ENCODE results near the gene TMEM59.
A peak's percentile ranks its signal among the peaks of the same experiment; 100 is the strongest.
"Not testable (repeated sequence)": the region's sequence is repeated elsewhere in the genome, so short reads cannot be mapped to it uniquely, and the experiment has no call there.

Gene TMEM59, protein sequence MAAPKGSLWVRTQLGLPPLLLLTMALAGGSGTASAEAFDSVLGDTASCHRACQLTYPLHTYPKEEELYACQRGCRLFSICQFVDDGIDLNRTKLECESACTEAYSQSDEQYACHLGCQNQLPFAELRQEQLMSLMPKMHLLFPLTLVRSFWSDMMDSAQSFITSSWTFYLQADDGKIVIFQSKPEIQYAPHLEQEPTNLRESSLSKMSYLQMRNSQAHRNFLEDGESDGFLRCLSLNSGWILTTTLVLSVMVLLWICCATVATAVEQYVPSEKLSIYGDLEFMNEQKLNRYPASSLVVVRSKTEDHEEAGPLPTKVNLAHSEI

GRCh38 chr1:54052934-54053744 lies at the start of gene TMEM59, which contains the start of gene TCEANC2:
Gene TMEM59 (minus strand): TSS chr1:54053204. CDS start chr1:54053188, 16 bp downstream.
Gene TCEANC2 (plus strand): TSS chr1:54053608. CDS start chr1:54054423, 815 bp downstream.
- peak; percentile 95 to 99 for DNase-seq

GRCh38 chr1:54100500-54100899 lies 47.5 kb upstream of the TMEM59 start:
- no peak for DNase-seq

GRCh38 chr1:54099061-54099610 lies 46.1 kb upstream of the TMEM59 start:
- DNase-seq: peak in 1 of 2 donors; percentile 19

GRCh38 chr1:54096877-54097240 lies 43.9 kb upstream of the TMEM59 start:
- no peak for DNase-seq

DNA sequence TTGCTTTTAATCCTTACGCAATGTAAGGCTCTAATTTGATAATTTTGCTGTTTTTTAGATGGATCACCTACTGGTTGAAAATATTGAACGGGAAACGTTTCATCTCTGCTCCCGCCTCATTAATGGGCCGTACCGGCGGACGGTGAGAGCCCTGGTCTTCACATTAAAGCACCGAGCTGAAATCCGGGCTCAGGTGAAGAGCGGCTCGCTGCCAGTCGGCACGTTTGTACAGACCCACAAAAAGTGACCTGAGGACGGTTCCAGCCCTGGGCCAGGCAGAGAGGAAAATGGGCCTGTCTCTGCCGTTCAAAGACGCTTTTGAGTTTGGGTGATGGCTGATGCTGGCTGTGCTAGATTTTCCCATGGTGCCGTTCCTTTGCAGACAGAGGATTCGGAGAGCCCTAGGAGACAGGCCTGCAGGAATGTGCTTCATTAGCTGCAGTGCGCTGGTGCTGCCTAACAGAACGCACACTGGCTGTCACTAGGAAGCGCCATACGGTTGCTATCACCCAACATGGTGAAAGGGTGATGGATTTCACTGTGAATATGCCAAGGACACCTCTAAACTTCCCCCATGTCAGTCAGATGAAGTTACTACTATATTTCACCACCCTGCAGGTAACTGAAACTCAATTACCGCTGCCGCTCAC lies 43.3 kb upstream of the TMEM59 start:
- DNase-seq: no peak

DNA sequence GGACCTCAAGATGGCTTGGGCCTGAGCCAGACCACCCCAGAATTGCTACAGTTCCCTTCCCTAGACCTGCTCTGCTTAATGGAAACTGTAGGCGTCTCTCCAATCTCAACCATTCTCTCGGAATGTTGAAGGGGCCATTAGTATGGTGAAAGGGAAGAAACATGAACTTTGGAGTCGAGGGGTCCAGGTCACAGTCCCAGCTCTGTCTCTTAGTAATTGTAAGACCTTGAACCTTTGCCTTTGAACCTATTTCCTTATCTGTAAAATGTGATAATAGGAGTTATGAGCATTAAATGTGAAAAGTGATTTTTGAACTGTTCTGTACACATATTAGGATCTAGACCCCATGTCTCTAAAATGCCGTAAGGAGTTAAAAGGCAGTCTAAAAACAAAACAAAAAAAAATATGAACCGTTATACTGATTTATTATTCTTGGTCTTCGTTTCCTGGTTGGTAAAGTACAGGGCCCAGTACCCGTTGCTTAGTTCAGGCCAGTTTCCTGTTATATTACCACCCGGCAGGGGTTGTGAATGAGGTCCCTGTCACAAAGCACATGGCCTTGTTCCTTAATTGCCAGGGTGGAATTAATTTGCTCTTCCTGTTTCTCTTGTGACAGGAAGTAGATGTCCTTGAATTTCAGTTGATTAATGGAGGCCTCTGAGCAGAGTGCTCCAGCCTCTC lies 42.7 kb upstream of the TMEM59 start:
- no peak for DNase-seq

- not testable (repeated sequence) for DNase-seq
These were observed 41.7 kb upstream of the TMEM59 start for GRCh38 chr1:54094730-54095105.

- no peak for DNase-seq
These were observed 41.2 kb upstream of the TMEM59 start for GRCh38 chr1:54094001-54094729.

DNA sequence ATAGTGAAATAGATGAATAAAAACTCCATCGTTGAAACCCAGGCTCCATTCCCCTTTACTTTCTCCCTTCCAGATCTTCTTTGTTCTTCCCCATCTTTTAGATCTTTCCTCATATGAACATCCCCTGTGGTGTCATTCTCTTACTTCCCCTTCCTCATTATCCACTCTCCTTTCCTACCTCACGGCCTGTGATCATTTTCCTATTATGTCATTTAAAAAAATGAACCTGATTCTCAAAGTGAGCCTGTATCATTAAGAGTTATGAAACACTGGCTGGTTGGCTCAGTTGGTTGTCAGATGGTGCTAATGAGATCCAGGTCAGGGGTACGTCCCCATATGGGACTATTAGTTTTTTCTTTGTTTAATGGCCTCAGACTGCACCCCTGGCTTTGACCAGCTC lies 38.7 kb upstream of the TMEM59 start:
- DNase-seq: no peak

GRCh38 chr1:54088385-54088784 lies 35.4 kb upstream of the TMEM59 start:
- DNase-seq: no peak

DNA sequence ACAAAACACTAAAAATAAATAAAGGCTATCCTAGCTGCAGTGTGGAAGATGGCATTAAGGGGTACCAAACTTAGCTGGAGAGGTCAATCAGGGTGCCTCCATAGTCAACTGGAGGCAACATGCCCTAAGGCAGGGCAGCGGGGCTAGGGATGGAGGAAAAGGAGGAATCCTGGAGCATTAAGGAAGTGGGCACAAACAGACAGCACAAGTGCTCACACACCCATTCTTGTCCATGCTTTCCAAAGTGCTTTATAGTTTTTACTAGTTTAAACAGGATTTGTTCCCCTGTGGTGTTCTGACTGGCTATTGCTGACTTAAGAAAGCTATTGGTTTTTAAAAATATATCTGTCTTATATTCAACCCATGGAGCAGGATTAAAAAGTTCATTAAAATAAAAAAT lies 33.8 kb upstream of the TMEM59 start:
- no peak for DNase-seq

- DNase-seq: no peak
These were observed 31.8 kb upstream of the TMEM59 start for GRCh38 chr1:54084794-54085193.

DNA sequence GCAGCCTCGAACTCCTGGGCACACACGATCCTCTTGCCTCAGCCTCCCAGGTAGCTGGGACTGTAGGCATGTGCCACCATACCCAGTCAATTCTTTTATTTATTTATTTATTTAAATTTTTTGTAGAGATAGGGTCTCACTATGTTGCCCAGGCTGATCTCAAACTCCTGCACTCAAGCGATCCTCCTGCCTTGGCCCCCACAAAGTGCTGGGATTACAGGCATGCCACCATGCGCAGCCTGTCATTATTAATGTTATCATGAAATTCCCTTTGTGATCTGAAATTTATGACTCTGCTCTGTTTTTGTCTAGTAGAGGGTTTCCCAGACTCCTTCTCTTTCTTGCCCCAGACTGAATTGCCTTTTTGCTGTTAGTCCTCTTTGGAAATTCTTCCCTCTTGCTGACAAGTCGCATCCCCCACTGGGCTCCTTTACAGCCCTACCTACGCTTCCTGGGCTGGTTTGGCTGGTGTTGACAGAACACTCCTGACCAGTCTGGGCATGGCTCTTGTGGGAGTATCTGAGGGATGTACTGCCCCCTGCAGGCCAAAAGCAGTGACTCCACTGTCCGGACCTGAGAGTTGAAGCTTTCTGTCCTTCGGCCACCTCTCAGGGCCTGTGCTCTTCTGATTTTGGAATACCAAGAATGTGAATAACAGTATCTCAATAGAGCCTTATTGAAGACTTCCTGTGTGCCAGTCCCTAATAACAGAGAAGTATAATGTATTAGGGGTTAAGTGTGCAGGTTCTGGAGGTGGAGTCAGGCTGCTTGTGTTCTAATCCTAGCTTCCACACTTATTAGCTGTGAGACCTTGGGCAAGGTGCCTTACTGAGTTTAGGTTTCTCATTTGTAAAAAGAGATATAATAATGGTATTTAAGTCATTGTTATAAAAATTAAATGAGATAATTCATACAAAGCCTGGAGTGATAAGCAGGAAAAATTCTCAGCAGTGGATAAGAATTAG lies 28.6 kb upstream of the TMEM59 start:
- peak in 1 of 2 donors; percentile 11 for DNase-seq

- DNase-seq: no peak
These were observed 27.6 kb upstream of the TMEM59 start for GRCh38 chr1:54080598-54081049.

DNA sequence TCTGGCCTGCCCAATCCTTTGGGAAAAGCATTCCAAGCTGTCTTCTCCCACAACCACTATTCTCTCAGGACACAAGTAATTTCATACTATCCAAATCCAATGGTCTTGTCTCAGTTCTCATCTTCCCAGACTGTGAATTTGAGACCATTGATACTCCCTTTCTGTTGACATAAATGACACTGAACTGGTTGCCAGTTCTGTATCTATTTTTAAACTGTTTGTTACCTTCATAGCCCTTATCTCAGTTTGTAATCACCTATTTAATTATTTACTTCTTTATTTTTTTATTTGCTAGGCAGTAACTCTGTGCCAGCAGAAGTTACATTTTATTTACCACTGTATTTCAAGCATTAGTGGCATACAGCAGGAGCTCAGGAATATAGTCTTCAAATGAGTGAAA lies 24.4 kb upstream of the TMEM59 start:
- no peak for DNase-seq

DNA sequence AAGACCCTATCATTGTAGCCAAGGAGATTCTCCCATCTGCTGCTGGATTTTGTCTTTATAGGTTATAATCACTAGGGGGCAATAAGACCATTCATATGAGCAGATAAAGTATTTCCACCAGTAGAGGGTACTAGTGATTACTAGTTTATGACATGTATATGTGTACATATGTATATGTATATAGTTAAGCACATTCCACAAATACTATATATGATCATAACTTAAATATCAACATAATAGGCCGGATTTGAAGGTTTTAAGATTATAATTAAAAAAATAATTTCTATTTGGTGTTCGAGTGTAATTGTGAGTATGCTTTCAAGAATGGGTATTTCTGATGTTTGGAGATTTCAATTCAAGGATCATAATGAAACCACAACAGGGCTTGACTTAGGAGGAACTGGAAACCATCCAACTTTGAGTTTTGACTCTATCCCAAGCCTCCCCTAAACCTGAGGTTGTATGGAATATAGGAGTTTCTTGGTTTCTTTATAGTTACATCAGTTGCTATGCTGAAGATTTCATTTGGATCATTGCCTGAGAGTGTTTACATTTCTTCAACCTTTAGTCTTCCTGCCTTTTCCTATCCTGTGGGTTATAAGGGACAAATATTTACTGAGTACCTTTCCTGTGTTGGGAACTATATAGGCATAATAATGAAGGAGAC lies 17.3 kb upstream of the TMEM59 start:
- peak in 1 of 2 donors; percentile 82 for DNase-seq

DNA sequence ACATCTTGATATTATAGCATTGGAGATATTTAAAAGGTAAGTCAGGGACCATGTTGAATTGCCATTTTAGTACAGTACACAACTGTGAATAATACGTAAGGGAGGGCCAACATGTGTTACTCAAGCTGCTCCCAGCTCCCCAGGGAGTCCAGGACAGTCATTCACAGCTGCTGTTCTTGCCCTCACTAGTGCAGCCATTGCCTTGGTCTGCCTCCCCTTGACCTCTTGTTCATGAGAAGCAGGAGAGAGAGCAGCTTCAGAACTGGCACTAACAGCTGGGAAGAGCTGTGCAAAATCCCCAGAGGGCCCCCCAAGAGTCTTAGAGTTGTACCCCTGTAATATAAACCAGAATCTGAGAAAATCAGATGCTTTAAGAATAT lies 16.8 kb upstream of the TMEM59 start:
- no peak for DNase-seq

- DNase-seq: no peak
These were observed 11.3 kb upstream of the TMEM59 start for GRCh38 chr1:54064299-54064698.

DNA sequence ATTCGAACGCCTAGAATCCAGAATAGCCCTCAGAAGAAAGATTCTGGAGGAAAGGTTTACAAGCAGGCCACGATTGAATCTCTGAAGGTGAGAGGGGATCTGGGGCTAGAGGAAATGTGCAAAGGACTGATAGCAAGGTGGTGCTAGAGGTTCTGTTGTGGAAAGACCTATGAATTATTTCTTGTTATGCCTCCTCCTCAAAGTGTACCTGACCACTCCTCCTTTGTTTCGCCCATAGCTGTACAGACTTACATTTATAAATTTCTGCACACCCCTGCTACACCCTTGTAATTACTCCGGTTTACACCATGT lies 1.4 kb upstream of the TMEM59 start:
- DNase-seq: no peak

GRCh38 chr1:54053745-54054437 lies 887 bp upstream of the TMEM59 start:
- no peak for DNase-seq
